Kidney epithelial cell (primary cell): ENCODE data around the gene TECPR2. TPM values are rescaled to one million over a fixed set of nuclear protein-coding genes. Genes with fewer than 3 reads are reported as not detected.

Source experiments
- DNase-seq: peaks from one replicate; pipeline ENCODE4 v3.0.0-alpha.2; 2010; ENCODE audit warnings: low read depth
- H3K27me3 ChIP-seq: 2 replicates; pipeline ENCODE4 v1.6.0; 2011; ENCODE audit warnings: low read length; ENCODE audit not compliant: control insufficient read depth, insufficient read depth
- H3K36me3 ChIP-seq: 2 replicates; pipeline ENCODE4 v1.5.1; 2011; ENCODE audit warnings: low read length; ENCODE audit not compliant: control insufficient read depth, insufficient read depth
- H3K4me3 ChIP-seq: 2 replicates; pipeline ENCODE4 v1.5.1; 2011; ENCODE audit warnings: low read depth, mild to moderate bottlenecking, control low read depth, low read length
- total RNA-seq: library from RNA; depleted of rRNA; stranded (reverse); fragments of >200 nt; gene quantifications from 2 replicates; pipeline ENCODE4 v1.2.3, GENCODE V29; 2015
- TF ChIP-seq, protein P1 (sequence below): IDR thresholded peaks from 2 replicates; pipeline ENCODE4 v1.5.1; 2011; ENCODE audit warnings: mild to moderate bottlenecking, moderate library complexity, low read length, control low read depth, inconsistent platforms; ENCODE audit not compliant: insufficient read depth, poor library complexity, severe bottlenecking

Gene TECPR2
- total RNA-seq, 1 donor from 2014 or later = 16.6 TPM

DNA sequence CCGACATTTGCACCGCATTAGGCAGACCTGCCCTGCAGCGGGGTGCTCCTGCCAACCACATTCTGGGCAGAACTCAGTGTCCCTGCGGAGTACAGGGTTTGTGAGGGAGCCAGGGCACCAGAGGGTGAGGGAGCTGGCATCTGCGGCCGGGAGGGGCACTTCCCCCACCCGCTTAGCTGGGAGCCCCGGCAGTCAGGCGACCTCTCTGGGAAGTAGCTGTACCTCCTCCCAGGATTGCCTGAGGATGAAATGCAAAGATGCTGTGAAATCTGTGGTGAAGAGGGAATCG lies 88.3 kb downstream of the TECPR2 start:
- peaks cover 2% of the 10 kb centered on the region for H3K36me3 ChIP-seq
- no peaks in the 10 kb centered on the region for H3K27me3 ChIP-seq
- no peak for DNase-seq
- TF ChIP-seq, protein P1, sequence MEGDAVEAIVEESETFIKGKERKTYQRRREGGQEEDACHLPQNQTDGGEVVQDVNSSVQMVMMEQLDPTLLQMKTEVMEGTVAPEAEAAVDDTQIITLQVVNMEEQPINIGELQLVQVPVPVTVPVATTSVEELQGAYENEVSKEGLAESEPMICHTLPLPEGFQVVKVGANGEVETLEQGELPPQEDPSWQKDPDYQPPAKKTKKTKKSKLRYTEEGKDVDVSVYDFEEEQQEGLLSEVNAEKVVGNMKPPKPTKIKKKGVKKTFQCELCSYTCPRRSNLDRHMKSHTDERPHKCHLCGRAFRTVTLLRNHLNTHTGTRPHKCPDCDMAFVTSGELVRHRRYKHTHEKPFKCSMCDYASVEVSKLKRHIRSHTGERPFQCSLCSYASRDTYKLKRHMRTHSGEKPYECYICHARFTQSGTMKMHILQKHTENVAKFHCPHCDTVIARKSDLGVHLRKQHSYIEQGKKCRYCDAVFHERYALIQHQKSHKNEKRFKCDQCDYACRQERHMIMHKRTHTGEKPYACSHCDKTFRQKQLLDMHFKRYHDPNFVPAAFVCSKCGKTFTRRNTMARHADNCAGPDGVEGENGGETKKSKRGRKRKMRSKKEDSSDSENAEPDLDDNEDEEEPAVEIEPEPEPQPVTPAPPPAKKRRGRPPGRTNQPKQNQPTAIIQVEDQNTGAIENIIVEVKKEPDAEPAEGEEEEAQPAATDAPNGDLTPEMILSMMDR = no peak
- H3K4me3 ChIP-seq = no peak overlapping the region

DNA sequence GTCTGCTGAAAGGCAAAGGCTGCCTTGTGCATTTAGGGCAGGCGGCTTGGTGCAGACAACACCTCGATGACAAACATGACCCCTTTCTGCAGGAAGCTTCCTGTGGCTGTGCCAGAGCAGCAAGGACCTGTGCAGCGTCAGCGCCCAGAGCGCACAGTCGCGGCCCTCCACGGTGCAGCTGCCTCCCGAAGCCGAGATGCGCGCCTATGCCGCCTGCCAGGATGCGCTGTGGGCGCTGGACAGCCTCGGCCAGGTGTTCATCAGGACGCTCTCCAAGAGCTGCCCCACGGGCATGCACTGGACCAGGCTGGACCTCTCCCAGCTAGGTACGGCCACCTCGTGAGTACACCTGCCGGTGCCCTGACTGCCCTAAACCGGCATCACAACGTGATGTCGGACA lies 89.6 kb downstream of the TECPR2 start:
- TF ChIP-seq, protein P1 = no peak
- no peak for DNase-seq
- no peak overlapping the region for H3K4me3 ChIP-seq
- no peaks in the 10 kb centered on the region for H3K27me3 ChIP-seq
- H3K36me3 ChIP-seq = peaks cover 2% of the 10 kb centered on the region

DNA sequence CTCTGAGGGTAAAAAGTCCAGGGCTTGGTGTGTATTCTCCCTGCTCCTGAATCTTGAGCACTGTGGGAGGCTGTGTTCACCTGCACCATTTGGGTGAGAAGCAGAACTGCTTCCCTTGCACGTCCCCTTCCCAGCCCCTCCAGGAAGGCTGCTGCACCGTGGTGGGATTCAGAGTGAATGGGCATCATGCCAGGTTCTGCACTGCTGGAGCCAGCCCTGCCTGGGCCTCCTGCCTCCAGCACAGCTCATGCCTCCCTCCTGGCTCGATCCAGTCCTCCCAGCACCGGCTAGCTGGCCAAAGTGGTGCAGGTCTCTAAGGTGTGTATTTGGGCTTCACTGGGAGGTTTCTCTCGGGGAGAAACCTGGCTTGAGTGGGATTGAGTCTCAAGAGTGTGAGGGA lies 92.0 kb downstream of the TECPR2 start:
- no peak for DNase-seq
- Histone ChIP-seq H3K4me3 (no peak overlapping the region), H3K36me3 (no peaks in the 10 kb centered on the region), H3K27me3 (no peaks in the 10 kb centered on the region)
- TF ChIP-seq, protein P1 = no peak

DNA sequence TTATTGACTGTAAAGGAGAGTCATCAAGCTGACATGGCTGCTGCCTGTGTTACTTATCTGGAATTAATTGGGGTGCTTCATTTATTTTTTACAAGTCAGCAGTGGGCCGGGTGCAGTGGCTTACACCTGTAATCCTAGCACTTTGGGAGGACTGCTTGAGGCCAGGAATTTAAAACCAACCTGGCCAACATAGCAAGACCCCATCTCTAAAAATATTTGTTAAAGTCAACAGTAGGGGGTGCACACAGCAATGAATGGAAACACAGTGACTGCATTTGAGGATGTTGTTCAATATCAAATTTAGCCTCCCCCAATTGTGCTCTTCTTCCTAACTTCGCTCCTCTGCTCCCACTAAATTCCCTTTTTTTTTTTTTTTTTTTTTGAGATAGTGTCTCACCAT lies 94.8 kb downstream of the TECPR2 start:
- no peaks in the 10 kb centered on the region for H3K36me3 ChIP-seq
- no peak overlapping the region for H3K4me3 ChIP-seq
- DNase-seq = no peak
- TF ChIP-seq, protein P1 = no peak
- no peaks in the 10 kb centered on the region for H3K27me3 ChIP-seq

DNA sequence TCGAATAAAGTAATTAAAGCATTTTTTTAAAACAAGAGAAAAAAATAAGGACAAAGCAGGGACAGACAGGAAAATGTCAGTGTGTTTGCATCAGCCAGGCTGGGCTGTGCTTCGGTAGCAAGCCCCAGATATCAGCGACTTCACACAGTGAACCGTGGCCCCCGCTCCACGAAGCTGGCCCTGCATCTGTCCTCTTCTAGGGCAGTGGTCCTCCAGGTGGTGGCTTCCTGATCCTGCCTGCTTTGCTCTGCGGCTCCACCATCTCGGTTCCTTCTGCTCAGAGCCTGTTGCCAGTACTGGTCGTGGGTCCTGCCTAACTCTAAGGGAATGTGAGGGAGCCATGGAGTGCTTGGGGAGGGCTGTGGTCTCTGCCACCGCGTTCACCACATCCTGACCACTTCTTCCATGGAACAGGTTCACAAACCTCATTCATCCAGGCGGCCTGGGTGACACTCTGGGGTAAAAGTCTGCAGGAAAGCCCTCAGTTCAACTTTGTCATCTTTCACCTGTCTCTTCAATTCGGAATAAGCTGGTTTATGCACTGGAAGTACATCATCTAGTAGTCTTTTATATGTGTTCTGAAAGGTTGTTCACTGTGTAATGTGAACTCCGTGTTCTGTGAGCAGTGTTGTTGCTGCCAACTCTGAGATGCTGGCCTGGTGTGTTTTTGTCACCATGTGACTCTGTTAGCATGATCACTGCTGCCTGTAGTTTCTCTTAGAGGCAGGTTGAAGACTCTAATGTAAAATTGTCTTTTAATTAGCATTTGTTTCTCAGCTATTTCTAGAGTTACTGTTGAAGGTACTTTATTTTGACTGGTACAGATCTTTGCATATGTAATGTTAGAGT lies 99.0 kb downstream of the TECPR2 start:
- TF ChIP-seq, protein P1 = no peak
- no peak overlapping the region for H3K4me3 ChIP-seq
- DNase-seq = no peak
- no peaks in the 10 kb centered on the region for H3K27me3 ChIP-seq
- peaks cover 1% of the 10 kb centered on the region for H3K36me3 ChIP-seq

DNA sequence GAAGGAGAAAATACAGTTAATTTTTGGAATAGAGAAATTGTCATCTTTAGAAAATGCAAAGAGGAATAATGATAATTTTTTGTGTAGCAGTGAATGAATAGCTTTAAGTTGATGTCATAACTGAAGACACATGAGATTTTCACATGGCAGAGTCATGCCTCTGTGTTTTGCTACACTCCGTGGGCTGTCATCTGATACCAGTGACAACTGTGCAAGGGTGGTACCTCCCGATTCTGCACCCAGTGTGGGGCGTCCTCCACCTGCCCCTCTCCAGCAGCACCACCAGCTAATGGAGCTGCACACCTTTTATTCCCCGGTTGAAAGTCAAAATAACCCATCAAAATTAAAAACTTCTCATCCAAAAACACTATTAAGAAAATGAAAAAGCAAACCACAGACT lies 99.7 kb downstream of the TECPR2 start:
- no peak for DNase-seq
- H3K27me3 ChIP-seq = no peaks in the 10 kb centered on the region
- TF ChIP-seq, protein P1 = no peak
- H3K36me3 ChIP-seq = peaks cover 1% of the 10 kb centered on the region
- H3K4me3 ChIP-seq = no peak overlapping the region
